GM19043 (cell line): Measurements from ENCODE around the gene CLEC2L.

Source experiments
- ATAC-seq: cut with Tn5 transposase; IDR thresholded peaks from one replicate; pipeline ENCODE4 v1.9.1; 2021; ENCODE audit warnings: low read depth; ENCODE audit not compliant: unreplicated experiment

The CLEC2L gene

DNA sequence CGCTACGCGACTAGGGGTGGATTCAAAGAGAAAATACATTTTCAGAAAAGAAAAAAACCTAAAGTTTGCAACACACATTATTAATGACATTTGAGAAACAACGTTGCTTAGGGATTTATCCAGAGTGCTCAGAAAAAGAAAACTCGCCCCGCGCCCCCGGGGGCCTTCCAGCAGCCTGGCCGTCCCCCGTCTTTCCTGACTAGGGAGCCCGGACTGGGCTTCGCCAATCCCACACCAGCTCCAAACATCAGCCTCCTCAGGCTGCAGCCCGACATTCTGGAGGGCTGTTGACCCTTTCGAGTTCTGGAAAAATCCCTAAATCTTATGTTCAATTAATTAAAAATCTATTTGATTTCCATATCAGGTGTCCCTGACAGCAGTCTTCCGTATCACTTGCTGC, 48.6 kb downstream of the CLEC2L start:
- no peak for ATAC-seq

DNA sequence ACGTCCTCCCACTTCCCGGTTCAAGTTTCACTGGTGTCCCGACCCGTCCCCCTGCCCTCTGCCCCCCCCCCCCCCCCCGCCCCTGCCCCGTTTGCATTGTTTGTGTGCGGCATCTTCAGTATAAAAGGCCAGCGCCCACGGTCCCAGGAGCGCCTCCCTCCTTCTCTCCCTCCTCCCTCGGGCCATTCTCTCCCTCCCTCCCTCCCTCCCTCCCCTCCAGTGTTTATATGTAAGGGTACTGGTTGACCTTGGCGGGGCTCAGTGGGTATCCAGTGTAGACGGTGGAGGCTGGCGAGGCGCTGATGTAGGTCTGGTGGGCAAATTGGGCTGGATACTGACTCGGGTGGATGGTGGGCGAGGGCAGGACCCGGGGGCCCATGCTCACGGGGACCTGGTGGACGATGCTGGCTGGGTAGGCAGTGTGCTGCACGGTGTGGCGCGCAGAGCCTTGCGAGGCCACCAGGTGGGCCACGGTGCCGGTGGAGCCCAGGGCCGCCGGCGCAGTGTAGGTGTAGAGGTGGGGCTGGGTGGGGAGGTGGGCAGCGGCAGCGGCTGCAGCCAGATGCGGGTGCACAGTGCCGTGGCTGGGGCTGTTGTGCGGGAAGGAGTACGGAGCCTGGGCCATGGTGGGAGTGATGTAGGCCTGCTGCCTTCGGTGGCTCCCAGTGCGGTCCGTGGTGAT, 49.4 kb downstream of the CLEC2L start:
- ATAC-seq: no peak

DNA sequence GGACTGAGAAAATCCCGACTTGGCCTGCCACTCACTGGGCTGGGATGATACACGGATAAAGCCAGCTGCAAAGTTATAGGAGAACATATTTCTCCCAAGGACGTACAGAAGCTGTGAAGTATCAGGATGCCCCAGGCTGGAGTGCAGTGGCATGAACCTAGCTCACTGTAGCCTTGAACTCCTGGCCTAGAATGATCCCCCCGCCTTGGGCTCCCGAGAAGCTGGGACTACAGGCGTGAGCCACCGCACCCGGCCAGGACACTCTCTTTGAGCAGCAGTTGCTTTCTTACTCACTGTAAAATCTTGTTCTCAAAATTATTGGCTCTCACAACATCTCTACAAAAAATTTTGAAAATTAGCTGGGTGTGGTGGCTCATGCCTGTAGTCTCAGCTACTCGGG, 50.4 kb downstream of the CLEC2L start:
- ATAC-seq: no peak

DNA sequence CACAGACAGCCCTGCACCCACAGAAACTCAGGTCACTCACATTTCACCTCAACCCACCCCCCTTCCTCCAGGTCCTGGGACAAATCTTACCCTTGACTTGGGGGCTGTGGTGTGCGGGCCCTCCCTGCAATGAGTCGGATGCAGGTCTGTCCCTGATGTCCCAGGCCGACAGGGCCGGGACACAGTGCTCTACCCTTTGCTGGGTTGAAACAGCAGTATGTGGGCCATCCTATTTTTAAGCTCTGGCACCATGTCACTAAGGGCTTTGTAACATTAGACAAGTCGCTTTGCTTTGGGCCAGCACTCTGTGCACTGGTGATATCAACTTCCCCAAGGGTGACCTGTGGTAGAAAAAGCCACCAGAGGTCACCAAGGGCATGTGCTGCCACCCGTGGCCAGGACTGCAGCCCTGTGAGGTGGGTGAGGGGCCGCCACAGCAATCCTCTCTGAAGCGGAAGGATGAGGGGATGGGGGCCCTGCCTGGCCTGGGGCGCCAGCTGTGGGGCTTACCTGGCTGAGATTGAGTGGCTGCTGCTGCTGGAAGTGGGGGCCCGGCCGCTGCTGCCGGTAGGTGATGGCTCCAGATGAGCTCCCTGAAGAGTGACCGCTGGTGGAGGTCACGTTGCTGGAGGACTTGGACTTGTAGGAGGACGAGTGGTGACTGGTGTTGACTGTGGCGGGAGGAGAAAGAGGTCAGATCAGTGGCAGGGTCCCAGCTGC, 51.3 kb downstream of the CLEC2L start:
- ATAC-seq: no peak

DNA sequence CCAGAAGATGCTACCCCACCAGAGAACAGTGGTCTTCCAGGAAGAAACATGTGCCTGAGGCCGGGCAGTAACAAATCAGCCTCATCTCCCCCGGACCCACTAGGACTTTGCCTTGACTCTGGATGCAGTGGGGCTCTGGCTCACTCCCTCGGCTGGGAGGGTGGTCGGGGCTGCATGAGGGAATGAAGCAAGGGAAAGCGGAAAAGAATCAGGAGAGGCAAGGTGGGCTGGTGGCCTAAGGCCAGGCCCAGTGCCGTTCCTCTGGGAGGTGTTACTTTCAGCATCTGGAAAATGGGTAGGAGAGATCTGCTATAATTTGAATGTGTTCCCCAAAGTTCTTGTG, 51.8 kb downstream of the CLEC2L start:
- no peak for ATAC-seq

DNA sequence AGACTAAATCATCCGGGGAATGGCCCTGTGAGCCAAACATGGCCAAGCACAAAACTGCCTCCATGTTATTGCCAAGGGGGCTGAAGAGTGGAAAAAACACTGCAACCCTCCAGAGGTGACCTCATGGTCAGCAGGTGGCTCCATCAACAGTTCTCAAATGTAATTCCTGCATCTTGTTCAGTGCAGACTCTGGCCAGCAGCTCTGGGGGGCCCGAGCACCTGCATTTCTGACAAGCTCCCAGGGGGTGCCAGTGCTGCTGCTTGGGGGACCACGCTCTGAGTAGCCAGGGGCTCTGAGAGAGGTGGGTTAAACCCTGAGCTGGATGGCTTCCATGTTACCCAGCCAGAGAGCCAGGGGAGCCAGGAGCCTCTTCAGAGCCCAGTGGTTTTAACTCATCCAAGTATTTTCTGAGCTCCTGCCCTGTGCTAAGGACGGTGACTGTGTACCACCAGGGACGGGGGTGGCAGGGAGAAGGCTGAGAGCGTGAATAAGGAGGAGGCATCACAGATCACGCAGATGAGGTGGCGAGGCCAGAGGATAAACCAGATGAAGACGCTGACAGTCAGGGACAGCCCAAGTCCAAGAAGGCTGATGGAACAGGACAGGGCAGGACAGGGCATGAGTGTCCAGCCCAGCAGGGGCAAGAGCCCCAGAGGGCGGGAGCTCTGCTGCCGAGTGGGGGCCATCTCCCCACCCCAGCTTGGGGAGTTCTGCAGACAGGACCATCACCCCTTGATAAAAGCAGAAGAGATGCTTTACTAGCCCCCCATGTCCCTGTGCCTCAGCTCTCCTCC, 52.9 kb downstream of the CLEC2L start:
- no peak for ATAC-seq

DNA sequence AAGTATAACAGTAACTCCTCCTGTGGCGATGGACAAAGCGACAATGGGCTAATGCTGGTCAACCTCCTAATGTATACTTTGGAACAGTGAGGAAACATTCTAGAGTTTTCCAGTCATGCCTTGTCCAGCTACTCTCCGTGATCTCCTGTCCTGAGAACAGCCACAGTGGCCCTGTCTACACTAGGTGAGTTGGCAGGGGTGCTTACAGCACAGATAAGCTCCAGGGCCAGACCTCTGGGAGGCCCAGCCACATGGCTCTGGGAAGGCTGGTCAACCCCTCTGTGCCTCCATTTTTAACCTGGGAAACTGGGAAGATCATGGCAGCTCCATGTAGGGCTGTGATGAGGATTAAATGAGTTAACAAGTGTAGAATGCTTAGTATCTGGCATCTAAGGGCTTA, 57.0 kb downstream of the CLEC2L start:
- ATAC-seq: no peak

DNA sequence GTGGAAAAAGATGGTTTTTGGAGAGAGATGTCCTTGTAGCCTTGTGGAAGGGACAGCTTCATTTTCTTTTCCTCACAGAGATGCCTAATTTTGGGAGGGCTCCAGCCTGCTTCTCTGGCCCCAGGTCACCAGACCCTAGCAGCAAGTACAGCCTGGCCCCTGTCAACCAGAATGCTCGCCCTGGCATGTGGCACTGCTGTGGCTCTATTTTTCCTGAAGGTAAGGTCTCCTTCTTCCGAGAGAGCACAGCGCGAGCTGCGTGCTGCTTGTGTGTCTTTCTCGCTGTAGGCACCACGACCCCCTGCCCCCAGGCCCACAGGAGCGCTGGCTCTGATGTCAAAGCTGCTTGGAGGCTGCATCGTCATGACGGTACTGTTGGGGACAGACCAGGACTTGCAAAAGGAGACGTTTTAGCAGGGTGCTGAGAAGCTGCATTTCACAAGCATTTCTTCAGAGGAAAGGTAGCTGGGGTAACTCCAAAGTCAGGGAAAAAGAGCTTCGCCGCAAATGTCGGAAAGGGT, 58.7 kb downstream of the CLEC2L start:
- no peak for ATAC-seq

DNA sequence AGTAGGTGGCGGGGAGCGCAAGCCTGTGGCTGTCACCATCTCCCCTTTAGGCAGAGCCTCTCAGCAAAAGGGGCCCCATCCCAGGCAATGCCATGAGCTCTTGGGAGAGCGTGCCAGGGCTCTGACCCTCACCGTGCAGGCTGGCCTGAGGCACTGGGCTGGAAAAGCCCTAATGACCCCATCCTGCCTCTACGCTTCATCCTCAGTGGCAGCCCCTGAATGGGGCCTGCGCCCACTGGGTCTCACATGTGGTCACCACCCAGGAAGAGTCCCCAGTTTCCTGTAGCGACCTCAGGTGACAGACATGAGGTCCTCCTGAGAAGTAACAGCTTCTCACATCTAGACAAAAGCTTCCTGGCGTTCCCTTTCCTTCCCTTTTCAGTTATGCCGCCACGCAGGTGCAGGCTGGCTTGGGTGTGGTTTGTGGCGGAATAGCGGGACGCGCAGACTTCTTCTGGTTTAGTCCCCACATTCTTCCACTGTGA, 59.2 kb downstream of the CLEC2L start:
- no peak for ATAC-seq

DNA sequence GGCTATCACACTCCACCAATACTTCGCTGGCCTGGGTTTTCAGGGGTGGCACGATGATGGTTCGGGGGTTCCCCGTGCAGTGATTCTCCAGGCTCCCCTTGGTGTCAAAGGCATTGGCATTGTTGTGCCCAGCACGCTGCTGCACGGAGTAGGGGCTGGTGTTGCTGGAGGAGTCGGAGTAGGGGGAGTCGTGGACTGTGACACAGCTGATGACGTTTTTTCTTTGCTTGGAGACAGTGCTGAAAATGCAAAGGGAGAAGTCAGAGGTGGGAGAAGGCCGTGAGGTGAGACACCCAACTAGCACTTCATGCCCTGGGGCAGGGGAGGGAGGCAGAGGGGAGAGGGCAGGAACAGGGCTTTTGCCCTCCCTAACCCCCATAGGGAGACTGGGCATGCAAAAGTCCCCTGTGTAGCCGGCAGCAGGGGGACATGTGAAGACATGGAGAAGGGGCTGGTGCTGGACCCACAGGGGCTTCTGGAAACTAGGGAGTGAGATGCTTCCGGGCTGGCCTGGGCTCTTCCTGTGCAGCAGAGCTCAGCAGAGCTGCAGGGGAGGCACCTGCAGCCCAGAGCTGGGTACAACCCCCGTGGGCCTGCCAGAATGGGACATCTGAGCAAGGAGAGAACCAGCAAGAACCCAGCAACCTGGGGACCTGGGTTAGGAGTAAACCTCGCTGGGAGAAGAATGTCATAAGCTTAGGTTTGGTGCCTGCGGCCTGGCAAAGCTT, 60.5 kb downstream of the CLEC2L start:
- ATAC-seq: no peak

DNA sequence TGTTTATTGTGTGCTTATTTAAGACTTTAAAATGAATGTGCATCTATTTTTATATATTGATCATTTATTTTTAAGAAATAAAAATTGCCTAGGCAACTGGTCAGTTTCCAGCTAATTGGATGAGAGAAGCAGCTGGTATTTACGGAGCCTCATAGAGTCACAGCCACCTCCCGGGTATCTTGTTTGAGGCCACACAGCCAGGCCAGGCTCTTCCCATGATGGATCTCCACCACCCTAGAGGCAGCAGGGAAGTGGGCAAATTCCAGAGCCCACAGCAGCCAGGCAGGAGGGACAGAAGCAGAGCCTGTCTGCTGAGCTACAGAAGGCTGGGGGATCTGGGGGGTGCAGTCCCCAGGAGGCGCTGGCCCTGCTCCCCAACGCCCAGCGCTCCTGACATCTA, 61.6 kb downstream of the CLEC2L start:
- ATAC-seq: no peak

DNA sequence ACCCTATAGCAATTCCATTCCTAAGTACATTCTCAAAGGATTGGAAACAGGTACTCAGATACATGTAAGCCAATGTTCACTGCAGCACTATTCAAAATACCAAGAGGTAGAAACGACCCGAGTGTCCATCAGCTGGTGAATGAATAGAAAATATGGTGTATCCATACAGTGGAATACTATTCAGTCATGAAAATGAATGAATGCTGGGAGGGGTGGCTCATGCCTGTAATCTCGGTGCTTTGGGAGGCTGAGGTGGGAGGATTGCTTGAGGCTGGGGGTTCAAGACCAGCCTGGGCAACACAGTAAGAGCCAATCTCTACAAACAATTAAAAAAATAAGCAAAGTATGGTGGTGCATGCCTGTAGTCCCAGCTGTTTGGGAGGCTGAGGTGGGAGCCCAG, 62.8 kb downstream of the CLEC2L start:
- no peak for ATAC-seq

DNA sequence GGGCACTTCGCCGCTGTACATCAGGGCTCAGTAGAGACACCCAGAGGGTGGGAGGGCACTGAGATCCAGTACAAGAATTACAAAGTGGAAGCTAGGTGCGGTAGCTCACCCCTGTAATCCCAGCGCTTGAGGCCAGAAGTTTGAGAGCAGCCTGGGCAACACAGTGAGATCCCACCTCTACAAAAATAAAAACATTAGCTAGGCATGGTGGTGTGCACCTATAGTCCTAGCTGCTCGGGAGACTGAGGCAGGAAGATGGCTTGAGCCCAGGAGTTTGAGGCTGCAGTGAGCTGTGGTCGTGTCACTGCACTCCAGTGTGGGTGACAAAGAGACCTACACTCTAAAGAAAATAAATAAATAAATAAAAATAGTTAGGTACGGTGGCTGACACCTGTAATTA, 64.0 kb downstream of the CLEC2L start:
- no peak for ATAC-seq

DNA sequence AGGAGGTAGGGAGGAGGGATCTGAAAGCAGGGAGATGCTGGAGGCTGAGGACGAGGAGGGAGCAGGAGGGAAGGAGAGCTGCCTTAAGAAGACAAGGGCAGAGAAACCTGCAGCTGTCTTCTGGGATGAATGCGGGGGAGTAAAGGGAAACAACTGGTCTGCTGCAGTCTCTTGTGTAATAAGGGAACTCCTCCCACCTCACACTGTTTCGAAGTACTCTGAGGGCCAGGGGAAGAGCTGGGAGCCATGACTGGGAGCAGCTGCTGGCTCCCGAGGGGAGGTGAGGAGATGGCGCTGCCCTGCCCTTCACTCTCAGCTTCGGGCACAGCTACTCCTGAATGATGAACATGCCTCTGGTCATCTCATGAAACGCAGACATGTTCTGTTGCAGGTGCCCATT, 65.1 kb downstream of the CLEC2L start:
- ATAC-seq: no peak

DNA sequence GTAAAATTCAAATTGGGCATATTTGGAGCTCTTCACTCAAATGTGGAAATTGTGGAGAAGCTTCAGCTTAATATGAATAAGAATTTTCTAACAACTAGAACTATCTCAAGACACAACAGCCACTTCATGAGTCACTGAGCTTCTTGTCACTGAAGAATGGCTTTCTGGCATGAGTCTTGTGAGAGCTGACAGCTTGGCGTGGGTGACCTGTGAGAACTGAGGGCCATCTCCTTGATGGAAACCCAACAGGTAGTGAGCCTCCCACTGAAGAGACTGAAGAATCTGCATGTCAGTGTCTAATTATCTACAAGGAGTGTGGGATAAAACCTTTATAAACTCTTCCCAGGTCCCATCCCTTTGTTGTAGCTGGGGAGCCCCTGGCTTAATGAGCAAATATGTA, 66.0 kb downstream of the CLEC2L start:
- no peak for ATAC-seq

DNA sequence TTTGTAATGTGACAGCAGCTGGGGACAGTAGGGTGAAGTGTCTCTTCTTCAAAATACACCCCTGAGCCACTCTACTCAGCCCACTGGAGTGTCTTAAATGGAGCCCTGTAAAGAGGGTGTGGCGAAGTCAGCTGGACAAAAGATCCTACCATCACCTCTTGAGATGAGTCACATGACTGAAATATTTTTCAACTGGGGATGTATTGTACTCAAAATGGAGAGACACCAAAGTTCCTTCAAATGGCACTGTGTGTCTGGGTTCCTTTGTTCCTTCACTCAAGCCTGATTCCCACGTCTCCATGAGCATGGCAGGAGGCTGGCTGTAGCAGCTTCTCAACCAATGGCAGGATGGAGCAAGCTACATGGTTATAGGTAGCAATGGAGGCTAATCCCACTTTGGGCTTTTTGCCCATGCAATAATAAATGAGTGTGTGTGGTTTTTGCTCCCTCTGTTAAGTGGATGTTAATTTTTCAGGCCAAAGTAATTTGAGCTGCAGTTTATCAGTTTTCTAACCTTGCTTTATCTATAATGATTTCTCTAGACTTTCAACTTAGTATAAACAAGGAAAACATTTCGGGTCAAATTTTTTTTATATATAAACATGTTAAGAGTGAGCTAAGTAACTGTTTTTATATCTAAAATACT, 68.2 kb downstream of the CLEC2L start:
- no peak for ATAC-seq

DNA sequence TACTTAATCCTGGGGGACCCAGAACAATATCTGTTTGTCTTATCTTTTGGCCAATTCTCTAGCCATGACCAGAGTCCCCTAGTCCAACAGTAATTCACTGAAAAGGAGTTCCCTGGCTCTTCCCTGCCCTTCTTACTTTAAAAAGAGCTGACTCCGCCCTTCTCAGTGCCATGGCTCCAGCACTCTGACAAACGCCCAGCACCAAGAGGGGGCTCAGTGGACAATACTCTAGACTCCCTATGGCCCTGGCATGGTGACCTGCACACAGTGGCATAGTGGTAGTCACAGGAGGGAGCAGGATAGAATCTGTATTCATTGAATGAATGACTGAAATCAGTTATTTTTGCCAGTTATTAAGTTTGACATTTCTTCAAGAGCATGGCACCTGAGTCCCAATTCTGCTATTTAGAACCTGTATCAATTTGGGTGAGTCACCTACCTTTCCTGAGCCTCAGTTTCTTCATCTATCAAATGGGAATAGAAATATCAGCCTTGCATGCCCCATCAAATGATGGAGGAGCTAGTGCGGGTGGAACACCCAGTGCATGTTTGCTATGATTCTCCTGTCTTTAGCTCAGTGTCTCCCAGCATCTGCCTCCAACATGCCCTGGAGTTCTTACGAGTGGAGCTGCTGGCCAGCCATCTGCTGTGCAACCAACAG, 69.4 kb downstream of the CLEC2L start:
- no peak for ATAC-seq

DNA sequence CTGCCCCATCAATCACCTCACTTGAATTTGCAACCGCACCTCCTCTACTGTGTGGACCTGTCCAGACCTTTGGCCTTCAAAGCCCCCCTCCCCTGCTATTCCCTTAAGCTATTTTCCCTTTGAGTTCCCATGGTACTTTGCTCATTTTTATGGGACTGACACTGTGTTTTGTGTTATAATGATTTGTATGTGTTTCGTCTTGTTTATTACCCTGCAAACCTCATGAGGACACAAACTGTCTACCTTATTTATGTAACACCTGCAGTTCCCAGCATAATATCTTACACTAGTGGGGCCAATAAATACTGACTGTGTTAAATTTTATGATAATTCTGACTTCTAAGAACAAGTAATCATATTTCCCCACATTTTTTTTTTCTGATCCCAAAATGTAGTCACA, 70.6 kb downstream of the CLEC2L start:
- ATAC-seq: no peak
